ENCODE results near the gene GPR26.

DNA sequence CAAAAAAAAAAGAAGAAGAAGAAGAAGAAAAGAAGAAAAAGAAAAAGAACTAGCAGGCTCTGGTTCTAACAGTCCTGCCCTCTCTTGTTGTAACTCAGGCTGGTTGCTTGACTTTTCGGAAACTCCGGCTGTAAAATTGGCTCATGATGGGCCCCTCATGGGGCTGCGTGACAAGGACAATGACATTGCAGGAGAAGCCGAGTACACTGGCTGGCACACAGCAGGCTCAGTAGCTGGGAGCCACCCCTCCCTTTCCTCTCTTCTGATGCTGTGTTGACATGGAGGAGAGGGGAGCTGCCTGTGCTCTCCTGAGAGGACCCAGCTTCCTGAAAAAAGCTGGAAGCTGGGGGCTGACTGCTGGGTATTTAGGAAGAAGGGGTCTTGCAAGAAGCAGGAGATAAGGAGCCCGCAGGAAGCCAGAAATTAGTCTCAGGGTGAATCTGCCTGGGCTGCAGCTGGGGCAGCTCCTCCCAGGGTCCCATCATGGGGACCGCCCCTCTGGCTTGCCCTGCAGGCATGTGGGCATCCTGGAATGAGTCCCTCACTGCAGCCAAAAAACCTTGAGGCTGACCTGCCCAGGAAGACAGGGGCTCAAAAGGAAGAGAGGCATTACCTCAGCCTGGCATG, 14.6 kb upstream of the GPR26 start:
- TF ChIP-seq GATA2 (IDR thresholded peaks at IDR 0.05; ENCODE audit: low read depth, low read length) (no peak), GATA3 (IDR thresholded peaks at IDR 0.05; ENCODE audit: low read depth, low read length) (no peak)
